GM18909 (cell line): ENCODE measurements around the gene REPS2.

ENCODE experiments used
- ATAC-seq: cut with Tn5 transposase; IDR thresholded peaks from one replicate; pipeline ENCODE4 v1.9.1; 2021; ENCODE audit warnings: mild to moderate bottlenecking; ENCODE audit not compliant: unreplicated experiment, poor library complexity

REPS2 gene

DNA sequence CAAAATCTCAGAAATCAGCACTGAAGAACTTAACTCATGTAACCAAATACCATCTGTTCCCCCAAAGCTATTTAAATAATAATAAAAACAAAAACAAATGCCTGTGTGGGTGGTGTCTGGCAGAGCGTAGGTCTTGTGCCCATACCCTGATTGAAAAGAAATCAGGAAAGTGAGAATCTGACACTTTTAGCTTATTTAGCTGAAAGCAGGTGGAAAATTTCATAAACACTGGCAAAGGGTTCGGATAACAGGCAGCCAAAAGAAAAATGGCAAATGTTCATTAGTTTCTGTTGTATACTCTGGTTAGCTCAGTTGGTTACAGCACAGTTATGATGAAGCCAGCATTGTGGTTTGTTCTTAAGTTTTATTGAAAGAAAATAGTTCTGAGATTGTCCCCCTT lies 48.3 kb downstream of the REPS2 start:
- no peak for ATAC-seq

DNA sequence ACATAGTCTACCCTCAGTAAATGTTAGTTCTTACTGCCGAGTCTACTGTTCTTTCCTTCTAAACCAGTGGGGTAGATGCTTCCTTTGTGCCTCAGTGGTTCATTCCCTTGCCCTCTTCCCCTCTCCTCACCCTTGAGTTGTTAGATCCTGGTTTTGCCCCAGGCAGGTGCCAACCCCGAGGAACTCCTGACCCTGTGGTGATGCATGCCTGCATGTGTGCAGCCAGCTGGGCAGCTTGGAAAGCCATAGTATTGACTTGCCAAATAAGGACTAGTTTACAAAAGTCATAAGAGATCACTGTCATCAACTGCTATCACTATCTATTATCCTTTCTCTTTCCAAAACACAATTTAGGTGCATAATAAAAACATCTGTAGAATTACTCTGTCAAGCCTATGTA lies 50.9 kb downstream of the REPS2 start:
- no peak for ATAC-seq

DNA sequence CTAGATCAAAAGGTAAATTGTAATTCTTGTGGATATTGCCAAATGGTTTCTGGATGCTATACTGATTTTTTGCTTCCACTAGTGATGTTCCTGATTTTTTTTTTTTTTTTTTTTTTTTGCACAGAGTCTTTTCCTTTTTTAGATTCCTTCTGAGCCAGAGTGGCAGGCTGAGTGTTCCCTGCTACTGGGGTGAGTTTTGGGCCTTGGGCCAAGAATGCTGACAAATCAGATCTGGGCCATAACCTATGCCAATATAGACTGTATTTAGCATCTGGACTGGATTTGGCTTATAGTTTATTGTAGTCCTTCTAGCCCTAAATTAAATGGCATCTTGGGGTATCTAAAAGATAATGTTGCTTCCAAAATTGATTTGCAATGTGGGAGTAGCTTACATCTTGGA lies 52.8 kb downstream of the REPS2 start:
- ATAC-seq = no peak

DNA sequence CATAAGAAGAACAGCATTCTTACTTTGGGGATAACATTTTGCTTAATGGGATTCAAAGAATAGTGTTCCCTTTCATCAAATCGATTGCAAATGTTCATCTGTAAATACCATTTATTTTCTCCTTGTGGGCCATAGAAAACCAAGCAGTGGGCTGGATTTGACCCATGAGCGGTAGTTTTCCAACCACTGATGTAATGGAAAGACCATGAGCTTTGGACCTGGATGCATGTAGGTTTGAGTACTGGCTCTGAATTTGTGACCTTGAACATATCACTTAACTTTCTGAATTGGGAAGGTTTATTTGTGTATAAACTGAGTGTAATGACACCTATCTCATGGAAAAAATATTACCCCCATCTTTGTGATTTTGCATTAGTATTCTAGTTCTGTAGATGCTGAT lies 54.3 kb downstream of the REPS2 start:
- ATAC-seq = no peak

DNA sequence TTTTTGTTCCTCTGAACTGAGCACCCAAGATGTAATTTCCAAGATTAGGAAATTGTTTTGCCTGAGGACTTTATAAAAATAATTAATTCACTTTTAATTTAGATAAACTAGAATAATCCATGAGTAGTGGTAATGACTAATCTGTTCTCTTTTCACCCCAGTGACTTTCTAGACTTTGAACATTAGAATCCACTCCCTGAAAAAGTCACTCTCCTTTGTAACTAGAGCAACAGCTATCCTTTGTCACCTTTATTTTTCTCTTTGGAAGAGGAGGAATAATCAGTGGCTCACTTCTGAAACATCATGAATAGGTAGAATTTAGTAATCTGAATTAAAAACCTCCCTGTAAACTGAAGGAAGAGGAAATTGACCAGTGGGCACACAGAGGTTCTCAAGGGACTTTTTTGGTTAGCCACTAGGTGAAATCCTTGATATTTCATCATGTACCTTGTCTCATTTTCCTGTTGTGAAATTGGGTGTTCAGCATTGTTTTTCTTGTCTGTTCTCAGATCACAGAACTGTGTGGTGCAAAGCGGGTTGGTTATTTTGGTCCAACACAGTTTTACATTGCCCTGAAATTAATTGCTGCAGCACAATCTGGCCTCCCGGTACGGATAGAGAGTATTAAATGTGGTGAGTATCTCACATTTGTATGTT lies 59.4 kb downstream of the REPS2 start:
- no peak for ATAC-seq

DNA sequence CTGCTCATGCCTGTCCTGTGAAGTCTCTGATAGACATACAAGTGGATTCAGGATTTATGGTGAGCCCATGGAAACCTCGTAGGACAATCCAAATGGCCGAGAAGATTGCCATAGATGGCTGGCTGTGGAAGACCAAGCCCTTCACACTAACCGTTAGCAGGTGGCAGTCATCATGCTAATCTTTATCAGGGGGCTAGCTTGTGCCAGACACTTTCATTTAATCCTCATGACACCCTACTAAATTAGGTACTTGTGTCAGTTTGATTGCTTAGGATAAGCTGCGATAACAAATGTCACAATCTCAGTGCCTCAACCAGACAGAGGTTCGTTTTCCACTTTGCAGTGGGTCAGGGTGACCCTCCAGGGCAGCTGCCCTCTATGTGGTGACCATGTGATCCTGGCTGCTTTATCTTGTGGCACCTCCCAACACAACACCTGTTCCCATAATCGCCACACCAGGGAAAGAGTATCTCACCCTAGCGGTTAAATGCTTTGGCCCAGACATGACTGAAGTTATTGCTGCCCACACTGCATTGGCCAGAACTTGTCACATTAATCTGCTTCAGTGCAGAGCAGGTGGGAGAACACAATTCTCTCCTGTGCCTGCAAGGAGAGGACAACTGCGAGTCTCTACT lies 60.8 kb downstream of the REPS2 start:
- no peak for ATAC-seq

DNA sequence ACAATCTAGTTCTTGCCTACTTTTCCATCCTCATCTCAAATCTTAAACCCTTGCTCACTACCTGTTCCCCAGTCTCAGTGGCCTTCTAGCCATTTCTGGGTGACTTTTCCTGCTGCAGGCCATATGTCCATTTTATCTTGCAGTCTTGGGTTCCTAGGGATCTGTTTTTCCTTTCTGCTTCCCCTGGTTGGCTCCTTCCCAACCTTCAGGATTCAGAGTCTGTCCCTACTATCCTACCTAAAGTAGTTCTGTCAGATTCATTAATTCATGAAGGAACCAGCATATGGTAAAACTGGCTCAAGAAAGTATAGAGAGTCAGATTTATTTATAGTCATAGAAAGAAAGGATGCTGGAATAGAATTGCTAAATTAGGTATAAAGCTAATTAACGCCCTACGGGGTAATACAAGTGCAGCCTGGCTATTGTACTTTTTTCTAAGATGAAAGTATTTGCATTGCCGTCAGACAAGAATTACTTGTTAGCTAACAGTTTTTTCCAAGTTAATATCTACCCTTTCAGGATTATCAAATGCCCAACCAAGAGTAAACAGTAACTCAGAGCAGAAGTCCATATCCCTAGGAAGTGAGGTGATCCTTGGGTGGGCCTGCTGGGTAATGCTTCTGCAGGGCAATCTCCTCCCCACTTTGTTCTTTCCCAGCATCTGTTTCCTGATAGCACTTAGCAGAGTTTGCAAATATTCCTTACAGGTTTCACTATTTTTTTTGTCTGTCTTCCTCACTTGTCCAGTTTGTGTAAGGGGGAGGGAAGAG lies 63.6 kb downstream of the REPS2 start:
- no peak for ATAC-seq

DNA sequence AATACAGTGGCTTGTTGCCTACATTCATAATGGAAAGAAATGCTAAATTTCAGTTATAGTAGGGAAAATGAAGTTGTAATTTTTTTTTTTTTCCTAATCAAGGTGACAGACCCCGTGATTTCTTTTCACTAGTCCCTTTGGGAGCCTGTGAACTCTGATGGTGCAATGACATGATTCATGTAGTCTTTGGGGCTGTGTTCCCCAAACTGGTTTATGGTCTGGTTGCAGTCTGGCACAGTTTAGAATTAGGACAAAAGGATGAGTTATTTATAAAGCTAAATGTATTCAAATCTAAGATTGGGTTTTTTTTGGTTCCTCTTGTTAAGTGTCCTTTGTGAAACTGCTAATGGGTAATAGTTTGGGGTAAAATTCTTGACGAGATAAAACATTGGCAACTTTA lies 66.0 kb downstream of the REPS2 start:
- no peak for ATAC-seq

DNA sequence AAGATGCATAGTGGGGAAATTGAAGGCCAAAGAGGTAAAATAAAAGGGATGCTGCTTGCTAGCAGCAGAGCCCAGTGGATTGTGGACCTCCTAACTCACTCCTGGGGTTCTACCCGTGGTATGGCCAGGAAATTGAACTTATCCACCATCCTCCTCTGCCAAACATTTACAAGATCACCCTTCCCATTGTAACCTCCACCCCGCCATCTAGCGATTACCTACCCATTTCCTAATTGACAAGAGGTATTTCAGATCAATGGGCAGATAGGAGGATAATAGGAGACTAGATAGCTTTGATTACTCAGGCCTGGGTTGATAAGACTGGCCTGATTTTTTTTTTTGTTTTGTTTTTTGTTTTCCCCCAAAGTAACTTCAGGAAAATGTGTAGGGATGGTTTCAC lies 67.8 kb downstream of the REPS2 start:
- ATAC-seq = no peak

DNA sequence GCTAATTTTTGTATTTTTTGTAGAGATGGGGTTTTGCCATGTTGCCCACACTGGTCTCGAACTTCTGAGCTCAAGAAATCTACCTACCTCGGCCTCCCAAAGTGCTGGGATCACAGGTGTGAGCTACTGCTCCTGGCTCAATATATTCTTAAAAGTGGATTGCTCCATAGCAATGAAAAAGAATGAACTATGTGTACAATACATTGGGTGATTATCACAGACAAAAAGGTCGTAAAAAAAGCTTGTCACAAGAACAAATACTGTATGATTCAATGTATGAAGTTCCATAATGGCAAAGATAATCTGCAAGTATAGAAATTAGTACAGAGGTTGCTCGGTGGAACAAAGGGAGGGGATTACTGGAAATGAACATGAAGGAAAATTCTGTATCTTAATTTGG lies 70.7 kb downstream of the REPS2 start:
- ATAC-seq = no peak

DNA sequence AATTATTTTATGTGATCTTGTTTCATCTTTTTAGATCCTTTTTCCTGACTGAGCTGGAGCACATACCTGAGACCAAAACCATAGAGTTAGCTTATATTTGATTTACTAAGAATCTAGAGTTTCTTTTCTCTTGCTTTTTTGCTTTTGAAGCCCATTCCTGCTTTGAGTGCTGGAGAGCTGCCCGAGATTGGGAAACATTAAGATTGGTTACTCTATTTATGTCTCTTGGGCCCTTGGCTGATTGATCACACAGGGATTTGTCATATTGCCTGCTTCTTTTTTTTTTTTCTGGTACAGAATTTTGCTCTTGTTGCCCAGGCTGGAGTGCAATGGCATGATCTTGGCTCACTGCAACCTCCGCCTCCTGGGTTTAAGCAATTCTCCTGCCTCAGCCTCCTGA lies 73.9 kb downstream of the REPS2 start:
- ATAC-seq = no peak

DNA sequence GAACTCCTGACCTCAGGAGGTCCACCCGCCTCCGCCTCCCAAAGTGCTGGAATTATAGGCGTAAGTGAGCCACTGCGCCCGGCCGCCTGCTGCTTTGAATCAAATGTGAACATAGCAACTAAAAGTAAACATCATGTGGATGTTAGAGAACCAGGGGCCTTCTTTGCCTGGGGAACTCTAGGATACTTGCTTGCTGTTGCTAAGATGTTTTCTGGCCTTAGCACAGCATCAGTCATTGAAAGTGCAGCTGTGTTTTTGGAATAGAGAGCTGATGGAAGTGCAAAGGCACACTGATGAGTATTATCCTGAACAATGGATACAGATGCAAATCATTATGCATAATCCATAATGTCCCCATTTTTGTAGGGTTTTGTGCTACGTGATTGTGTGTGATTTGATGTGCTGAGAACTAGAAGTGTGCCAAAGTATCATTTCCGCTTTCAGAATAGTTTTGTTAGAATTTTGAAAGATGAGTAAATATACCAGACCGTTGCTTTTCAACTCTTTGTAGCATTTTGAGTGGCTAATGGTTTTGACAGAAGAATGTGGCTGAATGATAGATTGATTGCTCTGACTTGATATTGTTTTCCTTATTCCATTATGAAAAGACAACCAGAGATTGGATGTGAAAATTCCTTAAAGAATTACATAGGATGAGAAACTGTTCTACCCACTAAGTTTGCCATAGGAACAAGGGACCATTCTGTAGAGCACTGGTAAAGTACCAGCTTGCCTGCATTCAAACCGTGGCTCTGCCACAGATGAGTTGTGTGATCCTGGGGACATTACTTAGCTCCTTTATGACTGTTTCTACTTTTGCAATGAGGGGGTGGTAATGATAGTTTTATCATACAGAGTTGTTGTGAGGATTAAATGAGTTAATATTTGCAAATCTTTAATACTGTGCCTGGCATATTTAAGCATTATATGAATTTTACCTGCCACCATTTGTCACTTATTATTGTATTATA lies 74.7 kb downstream of the REPS2 start:
- ATAC-seq = no peak

DNA sequence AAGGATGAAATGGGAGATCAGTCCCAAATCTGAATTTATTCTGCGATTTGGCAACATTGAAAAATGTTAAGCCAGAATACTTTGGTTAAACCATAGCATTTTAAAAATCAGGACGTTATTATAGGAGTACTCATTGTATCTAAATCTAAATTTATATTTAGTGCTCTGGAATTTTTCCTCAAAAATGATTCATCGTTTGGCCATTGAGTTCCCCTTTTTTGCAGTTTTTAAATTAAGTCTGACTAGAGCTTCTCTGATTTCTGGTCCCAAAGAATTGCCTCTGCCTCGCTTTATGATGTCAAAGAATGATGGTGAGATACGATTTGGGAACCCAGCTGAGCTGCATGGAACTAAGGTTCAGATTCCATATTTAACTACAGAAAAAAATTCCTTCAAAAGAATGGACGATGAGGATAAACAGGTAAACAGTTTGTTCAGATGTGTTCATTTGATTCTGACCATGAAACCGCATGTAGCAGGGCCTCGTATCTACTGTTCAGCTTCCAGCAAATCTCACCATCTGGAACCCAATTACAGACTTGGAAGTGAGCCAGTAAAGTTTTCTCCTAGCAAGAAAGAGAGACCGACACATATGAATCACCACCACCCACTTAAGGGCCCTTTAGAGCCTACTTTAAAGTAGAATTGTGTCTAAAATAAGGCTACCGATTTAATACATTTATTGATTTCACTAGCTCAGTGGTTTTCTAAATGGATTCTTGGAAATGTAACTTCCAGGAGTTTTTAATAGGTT lies 75.6 kb downstream of the REPS2 start:
- ATAC-seq = no peak

DNA sequence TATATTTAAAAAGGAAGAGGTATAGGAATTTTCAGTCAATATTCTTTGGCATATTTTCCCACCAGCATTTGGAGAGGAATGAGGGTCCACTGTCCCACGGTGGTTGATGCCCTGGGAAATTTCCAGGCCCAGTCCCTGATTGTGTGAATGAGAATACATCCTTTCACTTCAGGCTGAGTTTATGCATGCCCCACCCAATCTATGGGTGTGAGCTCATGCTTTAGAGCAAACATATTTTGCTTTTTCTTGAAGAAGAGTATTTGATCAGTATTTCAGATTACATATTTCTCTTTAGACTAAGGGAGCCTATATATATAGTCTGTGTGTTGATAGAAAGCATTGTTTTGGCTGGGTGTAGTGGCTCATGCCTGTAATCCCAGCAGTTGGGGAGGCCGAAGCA lies 77.2 kb downstream of the REPS2 start:
- ATAC-seq = no peak

DNA sequence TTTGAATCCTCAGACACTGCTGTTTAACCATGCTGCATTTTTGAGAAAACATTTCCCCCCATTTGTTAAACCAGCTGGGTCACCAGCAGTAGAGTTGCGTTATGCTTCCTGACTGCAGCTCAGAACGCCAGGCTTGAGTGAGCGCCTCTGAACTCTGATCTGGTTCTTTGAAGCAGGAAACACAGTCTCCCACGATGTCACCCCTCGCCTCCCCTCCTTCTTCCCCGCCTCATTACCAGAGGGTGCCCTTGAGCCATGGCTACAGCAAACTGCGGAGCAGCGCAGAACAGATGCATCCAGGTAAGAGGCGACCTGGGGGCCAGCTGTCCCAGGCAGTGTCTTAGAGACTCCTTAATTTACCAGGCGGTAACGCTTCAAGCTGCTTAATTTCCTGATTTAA lies 78.4 kb downstream of the REPS2 start:
- no peak for ATAC-seq

DNA sequence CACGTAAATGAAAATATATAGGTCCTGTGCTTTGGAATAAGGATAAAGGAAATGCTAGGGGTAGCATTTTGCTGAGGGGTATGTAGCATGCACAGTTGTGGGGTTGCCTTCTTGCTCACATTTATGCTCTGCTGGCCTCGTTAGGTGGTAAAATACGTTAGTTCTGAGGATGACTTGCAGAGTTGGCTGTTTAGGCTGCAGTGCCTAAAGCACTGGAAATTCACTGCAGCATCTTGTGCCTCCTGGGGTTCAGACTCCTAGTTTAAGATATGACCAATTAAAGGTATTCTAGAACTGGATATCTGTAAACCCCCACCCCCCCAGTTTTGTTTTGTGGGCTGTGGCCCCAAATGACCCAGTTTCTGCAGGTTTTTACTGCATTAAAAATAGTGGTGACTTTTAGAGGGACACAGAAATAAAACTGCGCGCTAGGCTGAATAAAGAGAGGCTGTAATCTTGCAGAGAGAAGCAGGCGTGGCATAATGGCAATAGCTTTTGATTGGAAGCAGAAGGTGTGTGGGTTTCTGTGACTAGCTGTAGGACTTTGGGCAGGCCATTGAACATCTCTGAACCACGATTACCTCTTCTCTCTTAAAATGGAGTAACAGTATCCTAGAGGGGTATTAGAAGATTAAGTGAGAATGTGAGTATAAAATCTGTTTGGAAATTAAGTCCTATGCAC lies 79.3 kb downstream of the REPS2 start:
- no peak for ATAC-seq

DNA sequence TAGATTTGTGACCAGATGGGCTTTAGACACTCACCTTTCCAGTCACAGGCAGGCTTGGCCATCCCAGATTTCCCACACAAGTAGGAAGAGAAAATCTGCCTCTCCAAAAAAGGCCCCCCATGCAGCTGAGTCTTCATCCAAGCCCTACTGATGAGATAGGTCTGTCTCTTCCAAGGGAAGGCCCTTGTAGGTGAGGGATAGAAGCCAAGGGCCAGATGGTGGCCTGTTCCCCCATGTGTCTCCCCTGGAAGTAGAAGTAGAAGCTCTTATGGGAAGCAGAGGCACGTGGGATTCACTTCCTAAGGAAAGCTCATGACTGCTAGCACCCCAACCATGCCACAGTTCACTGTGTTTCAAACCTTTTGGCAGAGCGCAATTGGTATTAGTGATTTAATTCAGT lies 81.5 kb downstream of the REPS2 start:
- no peak for ATAC-seq

DNA sequence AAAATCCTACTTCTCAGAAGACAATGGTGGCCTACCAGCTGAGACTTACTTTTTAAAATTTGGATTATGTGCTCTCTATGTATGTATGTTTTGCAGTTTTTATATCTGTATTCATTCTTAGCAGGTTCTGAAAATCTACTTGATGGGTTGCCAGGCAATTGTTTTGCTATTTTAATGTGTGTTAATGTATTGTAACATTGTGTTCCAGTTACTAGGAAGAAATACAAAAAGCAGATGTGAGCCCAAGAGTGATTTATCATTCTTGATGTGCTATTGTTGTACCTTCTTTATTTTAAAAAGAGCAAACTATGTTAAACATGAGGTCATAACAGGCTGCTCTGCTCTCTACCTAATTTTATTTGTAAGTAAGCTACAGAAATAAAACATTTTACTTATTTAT lies 81.9 kb downstream of the REPS2 start:
- no peak for ATAC-seq

DNA sequence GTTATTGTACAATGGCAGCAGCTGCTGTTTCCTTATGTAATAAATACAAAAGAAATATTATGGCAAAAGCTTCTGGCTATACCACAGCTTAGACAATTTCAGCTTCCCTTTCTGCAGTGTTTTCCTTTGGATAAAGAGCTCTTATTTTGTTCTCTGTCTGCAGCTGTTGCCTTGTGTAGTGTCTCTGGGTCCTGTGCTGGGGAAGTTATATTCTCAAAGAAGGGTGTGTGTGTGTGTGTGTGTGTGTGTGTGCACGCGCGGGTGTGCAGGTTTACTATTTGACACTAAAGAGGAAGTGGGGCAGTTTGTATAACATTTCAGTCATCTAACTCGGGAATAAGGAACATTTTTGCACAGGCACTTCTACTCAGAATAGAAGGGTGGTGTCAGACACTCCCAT lies 83.6 kb downstream of the REPS2 start:
- no peak for ATAC-seq
